ENCODE measurements around the gene SMOC2. TPM values are rescaled to one million over a fixed set of nuclear protein-coding genes. Genes with fewer than 3 reads are reported as not detected.

Gene SMOC2
- total and polyA plus RNA-seq, 12 donors, result 6.6 to 39.1 (median 17.6) TPM

DNA sequence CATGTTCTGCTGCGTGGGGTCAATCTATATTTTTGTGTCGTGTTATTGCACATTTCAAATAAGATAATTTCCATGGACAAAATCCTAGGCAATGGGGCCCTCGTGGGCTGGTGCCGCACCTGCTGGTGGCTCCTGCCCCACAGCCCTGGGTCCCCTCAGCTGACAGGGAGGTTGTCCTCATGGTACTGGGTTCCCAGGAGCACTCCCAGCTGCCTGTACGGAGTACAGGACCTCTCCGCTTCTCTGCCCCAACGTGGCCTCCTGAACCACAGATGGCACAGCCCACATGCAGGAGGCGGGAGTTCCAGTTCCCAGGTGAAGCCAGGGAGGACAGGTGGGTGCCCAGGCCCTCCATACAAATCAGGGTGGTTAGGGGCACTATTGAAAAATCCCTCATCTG is 243.5 kb downstream of the SMOC2 start:
- H3K4me3 ChIP-seq, result no peak overlapping the region
- WGBS, 2 donors, result 68 to 73% methylated on average over 8 of the region's 8 CpGs
- TF ChIP-seq, protein P1, sequence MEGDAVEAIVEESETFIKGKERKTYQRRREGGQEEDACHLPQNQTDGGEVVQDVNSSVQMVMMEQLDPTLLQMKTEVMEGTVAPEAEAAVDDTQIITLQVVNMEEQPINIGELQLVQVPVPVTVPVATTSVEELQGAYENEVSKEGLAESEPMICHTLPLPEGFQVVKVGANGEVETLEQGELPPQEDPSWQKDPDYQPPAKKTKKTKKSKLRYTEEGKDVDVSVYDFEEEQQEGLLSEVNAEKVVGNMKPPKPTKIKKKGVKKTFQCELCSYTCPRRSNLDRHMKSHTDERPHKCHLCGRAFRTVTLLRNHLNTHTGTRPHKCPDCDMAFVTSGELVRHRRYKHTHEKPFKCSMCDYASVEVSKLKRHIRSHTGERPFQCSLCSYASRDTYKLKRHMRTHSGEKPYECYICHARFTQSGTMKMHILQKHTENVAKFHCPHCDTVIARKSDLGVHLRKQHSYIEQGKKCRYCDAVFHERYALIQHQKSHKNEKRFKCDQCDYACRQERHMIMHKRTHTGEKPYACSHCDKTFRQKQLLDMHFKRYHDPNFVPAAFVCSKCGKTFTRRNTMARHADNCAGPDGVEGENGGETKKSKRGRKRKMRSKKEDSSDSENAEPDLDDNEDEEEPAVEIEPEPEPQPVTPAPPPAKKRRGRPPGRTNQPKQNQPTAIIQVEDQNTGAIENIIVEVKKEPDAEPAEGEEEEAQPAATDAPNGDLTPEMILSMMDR (IDR thresholded peaks at IDR 0.05), result no peak

GRCh38 chr6:168684906-168685305 is 243.9 kb downstream of the SMOC2 start:
- DNase-seq (no peak), ATAC-seq (no peak)
- TF ChIP-seq, protein P1 (IDR thresholded peaks at IDR 0.05), result no peak
- intact Hi-C loops (cut with DNase I), result no loop called here
- Histone ChIP-seq H3K4me1 (no peaks in the 10 kb centered on the region), H3K27me3 (peaks cover 0 to 20% (median 5%) of the 10 kb centered on the region in 7 donors), H3K27ac (no peak overlapping the region), H3K36me3 (no peaks in the 10 kb centered on the region), H3K9me3 (no peaks in the 10 kb centered on the region), H3K4me3 (no peak overlapping the region)
- WGBS, 2 donors, result 83 to 86% methylated on average over 8 of the region's 8 CpGs

More for the DNA sequence above, 243.5 kb downstream of the SMOC2 start:
- Histone ChIP-seq H3K36me3 (no peaks in the 10 kb centered on the region), H3K9me3 (no peaks in the 10 kb centered on the region), H3K4me1 (no peaks in the 10 kb centered on the region), H3K27ac (no peak overlapping the region), H3K27me3 (peaks cover 0 to 20% (median 5%) of the 10 kb centered on the region in 7 donors)
- no peak for DNase-seq
- intact Hi-C loops (cut with DNase I), result no loop called here
- no peak for ATAC-seq

DNA sequence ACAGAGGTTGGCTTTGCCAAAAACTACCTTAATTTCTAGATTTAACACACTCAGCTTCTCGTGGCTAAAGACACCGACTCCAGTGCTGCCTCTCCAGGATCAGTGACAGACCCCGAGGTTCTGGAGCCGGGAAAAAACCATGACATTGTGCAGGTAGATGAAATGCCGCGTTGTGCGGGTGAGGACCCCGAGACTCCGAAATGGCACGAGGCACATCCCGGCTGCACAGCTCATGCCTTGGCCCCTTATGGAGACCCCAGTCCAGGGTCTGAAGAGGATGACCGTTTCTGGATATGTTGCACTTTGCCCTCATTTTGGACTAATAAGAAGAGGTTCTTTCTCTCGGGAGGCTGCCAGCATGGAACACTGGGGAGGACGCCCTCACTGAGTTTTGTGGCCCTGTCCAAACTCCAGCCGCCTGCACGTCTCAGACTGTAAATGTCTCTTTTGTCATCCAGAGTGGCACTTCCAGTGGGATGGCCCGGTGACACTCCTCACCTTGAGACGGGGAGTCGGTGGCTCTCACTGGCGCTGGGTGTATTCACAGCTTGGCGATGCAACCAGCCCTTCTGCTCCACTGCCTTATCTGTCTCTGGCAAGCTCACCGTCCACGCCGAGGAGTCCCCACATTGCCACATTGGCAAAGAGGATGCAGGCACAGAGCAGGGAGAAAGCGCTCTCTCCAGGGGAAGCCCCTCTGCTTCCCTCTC is 245.2 kb downstream of the SMOC2 start:
- no peak overlapping the region for H3K27ac ChIP-seq
- H3K4me1 ChIP-seq, result no peaks in the 10 kb centered on the region
- H3K4me3 ChIP-seq, result no peak overlapping the region
- 78 to 79% methylated on average over 25 of the region's 25 CpGs for WGBS, 2 donors
- H3K9me3 ChIP-seq, result no peaks in the 10 kb centered on the region
- intact Hi-C loops (cut with DNase I), result no loop called here
- no peaks in the 10 kb centered on the region for H3K36me3 ChIP-seq
- peaks cover 0 to 17% (median 5%) of the 10 kb centered on the region in 7 donors for H3K27me3 ChIP-seq
- TF ChIP-seq, protein P1 (IDR thresholded peaks at IDR 0.05), result no peak
- DNase-seq, result no peak
- no peak for ATAC-seq

DNA sequence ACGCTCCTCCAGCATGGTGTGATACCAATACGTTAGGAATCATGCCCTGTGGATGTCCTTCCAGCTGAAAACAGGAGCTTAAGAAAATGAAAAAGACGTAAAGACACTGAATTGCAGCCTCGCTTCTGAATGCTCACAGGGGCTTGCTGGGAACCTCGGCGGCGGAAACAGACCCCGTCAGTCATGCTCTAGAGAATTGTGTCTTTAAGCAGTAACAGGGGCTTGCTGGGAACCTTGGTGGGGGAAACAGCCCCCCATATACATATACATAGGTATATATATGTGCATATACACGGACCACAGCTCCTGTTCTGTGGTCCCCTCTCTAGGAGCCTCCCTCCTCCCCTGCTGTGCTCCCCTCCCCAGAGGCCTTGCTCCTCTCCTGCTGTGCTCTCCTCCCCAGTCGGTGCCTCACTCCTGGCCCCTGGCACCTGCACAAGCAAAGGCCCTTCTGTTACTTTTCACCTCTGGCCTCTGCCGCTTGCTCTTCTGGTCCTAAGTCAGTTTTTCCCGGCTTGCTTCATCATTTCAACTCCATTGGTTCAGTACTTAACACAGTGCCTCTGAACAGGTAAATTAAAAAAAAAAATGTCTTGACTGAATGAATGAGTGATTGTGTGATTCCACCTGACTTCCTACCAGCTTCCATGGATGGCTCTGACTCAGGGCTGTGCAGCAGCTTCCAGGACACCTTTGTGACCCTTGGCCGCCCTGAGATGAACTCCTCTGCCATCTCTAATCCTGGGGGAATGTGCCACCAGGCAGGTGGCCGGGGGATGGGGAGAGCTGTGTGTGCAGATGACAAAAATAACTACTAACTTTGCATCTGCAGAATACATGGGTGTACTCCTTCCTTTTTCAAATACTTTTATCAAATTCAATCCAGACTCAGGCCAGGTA is 246.1 kb downstream of the SMOC2 start:
- TF ChIP-seq, protein P1 (IDR thresholded peaks at IDR 0.05), result no peak
- Histone ChIP-seq H3K27me3 (peaks cover 0 to 17% (median 5%) of the 10 kb centered on the region in 7 donors), H3K36me3 (no peaks in the 10 kb centered on the region), H3K27ac (no peak overlapping the region), H3K4me3 (no peak overlapping the region), H3K4me1 (no peaks in the 10 kb centered on the region), H3K9me3 (no peaks in the 10 kb centered on the region)
- ATAC-seq (no peak), DNase-seq (no peak)
- intact Hi-C loops (cut with DNase I), result no loop called here
- 63% methylated on average over 14 of the region's 14 CpGs for WGBS, 2 donors
